GM19397 (cell line): ENCODE data around the gene NBL1.

ENCODE experiments used
- ATAC-seq: cut with Tn5 transposase; IDR thresholded peaks from one replicate; pipeline ENCODE4 v1.9.1; 2021; ENCODE audit warnings: mild to moderate bottlenecking, moderate library complexity; ENCODE audit not compliant: unreplicated experiment

The NBL1 gene

DNA sequence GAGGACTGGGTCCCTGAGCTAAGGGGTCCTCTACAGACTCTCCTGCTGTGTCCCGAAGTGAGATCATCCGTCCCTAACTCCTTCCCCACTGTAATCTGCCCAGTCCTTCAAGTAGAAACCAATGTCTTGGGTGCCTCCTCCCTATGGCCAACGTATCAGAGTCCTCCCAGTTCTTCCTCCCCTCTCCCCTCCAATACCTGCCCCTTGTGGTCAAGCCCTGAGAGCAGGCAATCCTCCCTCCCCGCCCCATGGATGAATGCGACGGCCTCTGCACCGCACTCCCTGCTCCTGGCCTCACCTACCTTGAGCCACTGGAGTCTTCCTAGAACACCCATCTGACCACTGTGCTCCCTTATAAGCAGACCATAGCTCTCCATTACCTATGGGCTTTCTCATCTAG lies 51.7 kb downstream of the NBL1 start:
- ATAC-seq = no peak

DNA sequence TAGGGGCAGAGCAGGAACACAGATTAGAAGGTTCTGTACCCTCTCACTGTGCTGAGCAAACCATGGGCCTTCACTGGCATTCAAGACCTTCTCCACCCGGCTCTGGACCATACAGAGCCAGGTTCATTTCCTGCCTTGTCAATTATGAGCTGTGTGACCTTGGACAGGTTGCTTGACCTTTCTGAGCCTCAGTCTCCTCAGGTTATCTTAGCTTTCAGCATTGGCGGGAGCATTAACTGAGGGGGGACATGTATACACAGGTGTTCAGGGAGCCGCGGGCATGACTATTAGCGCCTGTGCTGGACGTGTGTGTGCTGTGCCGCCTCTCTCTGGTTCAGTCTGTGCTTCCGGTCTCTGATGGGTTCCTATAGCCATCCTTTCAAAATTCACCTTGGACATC lies 52.7 kb downstream of the NBL1 start:
- no peak for ATAC-seq

DNA sequence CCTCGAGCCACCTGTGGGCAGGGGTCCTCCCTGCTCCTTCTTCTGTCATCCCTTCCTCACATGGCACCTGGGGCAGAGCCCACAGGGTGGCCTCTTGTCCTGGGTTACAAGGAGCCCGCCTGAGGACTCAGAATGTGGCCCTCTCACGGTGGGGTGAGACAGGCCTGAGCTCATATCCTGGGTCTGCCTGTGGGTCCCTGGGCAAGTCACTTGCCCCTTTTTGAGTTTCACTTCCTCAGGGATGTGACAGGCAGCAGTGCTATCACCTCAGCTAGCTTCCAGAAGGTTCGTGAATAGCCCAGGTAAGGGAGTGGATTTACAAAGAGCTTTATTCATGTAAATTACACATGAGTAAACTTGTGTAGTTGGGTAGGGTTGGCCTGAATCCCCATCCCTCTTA lies 54.1 kb downstream of the NBL1 start:
- no peak for ATAC-seq

DNA sequence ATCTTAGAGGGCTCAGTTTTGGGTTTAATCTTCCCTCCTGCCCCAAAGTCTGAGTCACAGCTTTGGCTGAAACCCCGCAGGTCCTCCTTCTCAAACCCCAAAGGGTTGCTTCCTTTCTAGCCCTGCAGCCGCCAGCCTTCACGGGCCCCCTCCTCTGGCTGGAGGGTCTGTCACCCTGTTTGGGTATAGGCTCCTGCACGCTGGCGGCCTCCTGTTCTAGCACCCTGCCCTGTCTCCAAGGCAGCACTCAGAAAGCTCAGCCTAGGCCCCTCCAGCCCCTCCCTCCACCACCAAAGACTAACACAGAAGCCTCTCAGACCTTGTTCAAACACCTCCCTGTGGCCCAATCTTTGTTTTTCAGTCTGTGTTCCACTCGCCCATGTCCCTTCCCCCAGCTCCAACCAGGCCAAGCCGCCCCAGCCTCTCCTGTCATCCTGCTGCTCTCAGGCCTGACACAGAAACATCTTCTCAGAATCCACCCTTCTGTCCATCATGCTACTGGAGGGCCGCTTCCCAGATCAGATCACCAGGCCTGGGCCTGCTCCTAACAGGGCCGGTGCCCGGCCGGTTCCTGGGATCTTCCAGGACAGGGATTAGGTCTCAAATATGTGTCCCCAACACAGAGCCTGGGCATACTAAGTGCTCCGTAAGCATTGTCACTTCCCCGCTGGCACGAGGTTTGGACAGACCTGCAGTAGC lies 56.1 kb downstream of the NBL1 start:
- ATAC-seq = no peak

DNA sequence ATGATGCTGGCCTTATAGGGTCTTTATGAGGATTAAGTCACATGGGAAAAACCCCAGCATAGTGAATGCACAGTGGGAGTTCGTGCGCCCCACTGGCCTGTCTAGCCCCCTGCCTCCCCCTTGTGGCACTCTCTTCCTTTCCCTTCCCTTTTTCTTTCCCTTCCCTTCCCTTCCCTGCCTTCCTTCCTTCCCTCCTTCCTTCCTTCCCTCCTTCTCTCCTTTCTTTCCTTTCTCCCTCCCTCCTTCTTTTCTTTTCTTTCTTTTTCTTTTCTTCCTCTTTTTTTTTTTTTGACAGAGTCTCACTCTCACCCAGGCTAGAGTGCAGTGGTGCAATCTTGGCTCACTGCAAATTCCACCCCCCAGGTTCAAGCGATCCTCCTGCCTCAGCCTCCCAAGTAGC lies 59.2 kb downstream of the NBL1 start:
- no peak for ATAC-seq

DNA sequence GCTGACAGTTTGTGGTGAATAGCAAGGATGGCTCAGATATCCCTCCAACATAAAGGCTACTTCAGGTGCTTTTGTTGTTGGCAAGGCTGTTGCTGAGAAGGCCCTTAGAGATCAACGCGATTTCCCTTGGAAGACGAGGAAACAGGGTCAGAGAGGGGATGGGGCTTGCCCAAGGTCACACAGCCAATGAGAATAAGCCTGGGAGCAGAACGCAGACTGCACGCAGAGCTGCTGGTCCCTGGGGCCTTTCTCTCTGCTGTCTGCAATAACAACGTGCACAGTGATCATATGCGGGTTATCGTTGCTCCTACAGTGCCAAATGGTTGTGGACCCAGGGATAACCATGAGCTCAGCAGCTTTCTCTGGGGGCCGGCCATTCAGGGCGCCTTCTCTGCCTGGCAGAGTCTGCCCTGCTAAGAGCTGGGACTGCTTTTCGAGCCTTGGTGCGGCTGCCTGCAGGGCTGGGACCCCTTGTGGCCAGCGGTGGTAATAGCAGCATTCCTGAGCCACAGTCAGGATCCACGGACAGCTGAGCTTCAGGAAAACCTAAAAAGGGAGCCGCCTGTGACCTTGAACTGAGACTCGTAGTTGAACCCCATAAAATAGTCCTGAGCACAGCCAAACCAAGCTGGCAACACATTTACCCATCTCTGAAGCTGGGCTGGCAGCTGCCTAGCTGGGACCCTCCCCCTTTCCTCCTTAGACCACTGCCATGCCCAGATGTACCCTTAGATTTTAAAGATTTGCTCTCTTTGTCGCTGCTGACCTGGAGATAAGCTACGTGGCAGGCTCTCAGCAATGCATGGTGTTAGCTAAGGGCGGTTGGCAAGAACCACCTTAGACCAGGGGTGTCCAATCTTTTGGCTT lies 60.4 kb downstream of the NBL1 start:
- ATAC-seq = no peak

DNA sequence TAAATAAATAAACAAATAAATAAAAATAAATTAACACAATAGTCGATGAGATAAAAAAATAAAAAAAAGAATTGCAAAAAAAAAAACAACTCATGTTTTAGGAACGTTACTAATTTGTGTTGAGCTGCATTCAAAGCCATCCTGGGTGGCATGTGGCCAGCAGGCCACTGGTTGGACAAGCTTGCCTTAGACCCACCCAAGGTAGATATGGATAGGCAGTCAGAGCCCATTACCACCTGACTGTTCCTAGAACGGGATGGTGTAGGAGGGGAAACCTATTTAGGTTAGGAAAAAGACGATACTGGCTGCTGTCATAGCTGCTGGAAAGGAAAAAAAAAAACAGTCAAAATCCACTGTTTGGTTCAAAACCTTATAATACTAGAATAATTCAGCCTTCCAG lies 61.4 kb downstream of the NBL1 start:
- ATAC-seq = no peak

DNA sequence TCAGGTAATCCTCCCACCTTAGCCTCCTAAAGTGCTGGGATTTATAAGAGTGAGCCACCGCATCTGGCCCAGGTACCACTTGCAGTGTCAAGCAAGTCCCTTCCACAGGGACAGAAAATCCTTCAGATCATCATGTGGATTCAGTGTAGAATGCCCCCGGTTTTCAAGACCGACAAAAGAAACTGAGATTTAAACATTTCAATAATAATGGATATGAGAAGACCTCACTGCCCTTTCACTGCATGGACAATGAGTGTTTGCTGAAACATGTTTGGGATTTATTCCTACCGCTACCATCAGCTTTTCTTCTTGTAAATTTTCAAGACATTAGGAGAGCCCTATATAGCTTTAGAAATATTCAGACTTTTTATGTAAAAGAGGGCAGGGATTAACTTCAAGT lies 62.0 kb downstream of the NBL1 start:
- ATAC-seq = no peak
